ENCODE data around the gene PCLO.
"Not testable (repeated sequence)": the region's sequence is repeated elsewhere in the genome, so short reads cannot be mapped to it uniquely, and the experiment has no call there.

The PCLO gene

DNA sequence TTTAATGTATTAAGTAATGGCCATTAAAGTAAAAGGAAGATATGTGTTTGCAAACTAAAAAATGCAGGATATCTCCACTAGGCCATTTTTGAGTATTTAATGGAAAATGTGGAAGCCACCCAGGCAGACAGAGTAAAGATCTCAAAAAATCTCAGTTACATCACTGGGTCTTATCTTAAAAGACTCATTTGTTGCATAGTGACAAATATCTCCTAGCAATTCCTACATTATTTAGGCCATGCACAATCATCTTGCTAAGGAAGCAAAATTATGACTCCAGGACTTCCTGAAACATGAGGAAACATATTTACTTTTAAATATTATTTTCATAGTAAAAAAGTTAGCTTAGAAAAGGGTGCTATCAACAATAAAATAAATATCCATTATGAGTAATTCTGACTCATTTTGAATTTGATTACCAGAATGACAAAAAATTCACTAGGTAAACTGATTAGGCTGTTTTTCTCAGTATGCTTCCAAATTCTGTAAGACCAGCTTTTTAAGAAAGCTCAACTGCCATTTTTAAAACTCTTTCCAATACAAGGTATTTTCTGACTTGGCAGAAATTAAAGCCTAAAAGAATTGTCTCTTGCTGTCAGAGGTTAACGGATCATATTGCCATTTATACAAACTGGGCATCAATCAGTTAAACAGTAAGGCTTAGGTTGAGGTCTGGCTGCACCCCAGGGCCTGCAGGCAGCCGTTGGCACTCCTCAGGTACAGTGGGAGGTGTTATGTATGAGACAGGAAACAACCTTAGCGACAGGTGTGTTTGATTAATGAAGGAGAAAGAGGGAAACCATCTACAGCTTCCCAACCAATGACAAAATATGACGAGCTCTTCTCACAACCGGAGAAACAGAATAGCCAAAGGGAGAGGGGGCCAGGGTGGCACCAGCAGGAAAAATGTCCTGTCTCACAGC is 31.8 kb downstream of the PCLO start:
- no peak for DNase-seq

DNA sequence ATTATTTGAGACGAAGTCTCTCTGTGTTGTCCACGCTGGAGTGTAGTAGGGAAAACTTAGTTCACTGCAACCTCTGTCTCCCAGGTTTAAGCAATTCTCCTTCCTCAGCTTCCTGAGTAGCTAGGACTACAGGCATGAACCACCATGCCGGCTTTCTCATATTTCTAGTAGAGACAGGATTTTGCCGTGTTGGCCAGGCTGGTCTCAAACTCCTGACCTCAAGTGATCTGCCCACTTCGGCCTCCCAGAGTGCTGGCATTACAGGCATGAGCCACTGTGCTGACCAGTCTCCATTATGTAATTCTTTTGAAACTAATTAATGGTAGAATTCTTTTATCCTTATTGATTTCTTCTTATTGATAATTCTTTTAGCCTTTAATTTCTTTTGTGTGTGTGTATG is 32.5 kb downstream of the PCLO start:
- no peak for DNase-seq

DNA sequence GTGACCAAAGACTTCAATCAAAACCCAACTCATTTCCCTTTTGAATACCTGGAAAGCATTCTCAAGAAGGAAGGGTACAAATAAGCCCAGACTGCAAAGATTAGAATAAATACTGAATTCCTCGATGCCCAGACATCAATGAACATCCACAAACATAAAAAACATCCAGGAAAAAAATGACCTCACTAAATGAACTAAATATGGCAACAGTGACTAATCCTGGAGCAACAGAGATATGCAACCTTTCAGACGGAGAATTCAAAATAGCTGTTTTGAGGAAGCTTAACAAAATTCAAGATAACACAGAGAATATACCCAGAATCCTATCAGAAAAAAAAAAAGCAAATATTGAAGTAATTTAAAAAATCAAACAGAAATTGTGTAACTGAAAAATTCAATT is 43.2 kb downstream of the PCLO start:
- DNase-seq: no peak

DNA sequence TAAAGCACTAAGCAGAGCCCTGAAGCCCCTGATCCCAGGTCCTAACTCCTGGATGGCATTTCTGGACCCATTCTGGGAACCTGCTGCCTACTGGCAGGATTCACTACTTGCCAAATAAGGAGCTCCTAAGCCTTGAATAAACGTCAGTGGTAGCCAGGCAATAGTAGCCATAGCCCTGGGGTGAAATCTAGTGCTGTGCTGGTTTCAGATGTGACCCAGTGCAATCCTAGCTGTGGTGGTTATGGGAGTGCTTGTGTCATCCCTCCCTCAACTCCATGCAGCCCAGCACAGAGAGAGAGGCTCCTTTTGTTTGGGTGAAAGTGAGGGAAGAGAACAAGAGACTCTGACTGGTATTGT is 43.7 kb downstream of the PCLO start:
- no peak for DNase-seq

DNA sequence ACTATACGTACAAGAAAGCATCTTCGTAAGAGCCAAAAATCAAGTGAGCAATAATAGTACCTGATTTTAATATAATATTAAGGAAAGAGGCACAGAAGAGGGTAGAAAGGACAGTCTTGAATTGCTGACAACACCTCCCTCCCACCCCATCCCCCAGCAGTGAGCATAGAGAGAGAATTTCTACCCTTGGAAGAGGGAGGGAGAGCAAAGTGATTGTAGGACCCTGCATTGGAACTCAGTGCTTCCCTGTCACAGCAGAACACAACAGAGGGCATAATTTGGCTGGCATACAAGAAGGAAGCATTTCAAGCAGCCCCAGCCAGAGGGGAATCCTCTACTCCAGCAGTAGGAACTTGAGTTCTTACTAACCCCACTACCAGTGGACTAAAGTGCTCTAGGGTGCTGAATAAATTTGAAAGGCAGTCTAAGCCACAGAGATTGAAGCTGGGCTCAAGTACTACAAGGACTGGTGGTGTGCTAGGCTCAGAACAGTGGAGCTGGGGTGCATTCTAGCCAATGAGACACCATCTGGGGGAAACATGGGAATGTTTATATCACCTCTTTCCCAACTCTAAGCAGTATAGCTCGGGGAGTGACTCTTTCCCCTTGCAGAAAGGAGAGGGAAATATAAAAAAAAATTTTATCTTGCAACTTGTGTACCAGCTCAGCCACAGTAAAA is 44.2 kb downstream of the PCLO start:
- no peak for DNase-seq

DNA sequence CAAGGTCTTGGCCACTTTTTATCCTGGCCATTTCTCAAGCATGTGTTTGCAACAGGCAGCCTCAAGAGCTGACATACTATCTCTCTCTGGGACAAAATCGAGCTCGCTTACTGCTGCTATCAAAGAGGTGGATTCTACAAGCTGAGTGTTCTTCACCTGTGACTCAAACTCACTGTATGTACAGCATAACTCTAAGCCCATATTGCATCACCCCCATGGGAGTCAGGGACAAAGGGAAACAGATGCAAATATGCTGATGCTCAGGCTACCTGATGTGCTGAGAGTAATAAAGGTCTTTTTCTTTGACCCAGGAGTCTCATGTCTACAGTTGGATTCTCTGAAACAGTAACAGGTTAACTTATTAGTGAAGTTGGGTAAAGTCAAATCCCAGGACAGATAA is 45.2 kb downstream of the PCLO start:
- no peak for DNase-seq

DNA sequence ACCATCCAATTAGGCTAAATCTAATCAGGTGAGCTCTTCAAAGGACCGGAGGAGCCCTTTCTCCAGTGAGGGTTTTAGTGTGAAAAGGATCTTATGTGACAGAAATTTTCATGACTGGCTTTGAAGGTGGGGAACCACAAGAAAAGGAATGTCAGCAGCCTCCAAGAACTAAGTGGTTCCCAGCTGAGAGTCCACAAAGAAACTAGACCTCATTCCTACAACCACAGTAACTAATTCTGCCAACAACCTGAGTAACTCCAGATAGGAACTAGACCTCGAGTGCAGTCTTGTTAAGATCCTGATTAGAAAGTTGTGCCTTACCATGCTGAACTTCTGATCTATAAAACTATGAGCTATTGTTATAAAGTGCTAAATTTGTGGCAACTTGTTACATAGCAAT is 51.3 kb downstream of the PCLO start:
- DNase-seq: no peak

DNA sequence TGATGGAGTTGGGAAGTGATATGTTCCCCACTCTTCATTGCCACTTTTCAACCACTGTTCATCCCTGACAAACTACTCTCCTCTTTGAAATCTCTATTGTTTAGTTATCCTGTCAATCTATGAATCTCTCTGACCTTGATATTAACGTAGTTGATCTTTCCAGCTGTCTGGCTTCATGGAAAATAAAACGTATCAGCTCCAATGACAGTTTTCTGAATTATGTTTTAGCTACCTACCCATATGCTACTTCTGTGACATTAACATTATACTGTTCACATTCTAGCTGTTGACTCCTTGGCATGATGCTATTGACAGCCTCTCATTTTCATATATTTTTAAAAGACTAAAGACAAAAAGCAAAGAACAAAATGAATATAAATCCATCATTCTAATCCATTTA is 53.3 kb downstream of the PCLO start:
- no peak for DNase-seq

DNA sequence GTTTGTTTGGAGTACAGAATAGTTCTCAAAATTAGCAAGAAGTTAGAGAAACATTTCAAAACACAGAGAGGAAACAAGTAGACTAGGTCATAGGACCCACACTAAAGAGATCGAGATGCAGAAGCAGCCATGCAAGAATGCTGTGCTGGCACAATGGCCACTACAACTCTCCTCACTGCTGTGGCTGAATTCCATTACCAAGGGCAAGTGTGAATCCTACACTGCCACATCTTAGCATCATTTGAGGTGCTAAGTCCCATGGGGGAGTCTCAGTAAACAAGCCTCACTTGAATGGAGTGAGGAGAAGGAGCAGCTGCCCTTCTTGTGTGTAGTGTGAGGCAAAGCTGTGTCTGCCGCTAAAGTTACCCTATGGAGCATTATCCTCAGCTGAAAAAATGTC is 56.7 kb downstream of the PCLO start:
- no peak for DNase-seq

DNA sequence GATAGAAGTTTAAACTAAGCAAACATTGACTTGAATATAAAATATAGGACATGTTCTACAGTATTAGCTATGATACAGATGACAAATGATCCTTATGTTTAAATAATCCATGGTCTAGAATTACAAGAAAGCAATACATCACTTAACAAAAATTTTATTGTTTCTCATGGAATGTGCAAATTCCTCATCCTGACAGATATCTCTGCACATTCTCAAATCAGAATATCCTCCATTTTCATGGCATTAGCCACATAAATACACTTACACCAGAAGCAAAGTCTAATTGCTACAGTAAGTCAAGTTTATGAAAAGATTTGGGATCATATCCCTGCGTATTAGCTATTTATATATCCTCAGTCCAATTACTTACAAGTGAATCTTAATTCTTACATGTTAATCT is 57.6 kb downstream of the PCLO start:
- DNase-seq: no peak

DNA sequence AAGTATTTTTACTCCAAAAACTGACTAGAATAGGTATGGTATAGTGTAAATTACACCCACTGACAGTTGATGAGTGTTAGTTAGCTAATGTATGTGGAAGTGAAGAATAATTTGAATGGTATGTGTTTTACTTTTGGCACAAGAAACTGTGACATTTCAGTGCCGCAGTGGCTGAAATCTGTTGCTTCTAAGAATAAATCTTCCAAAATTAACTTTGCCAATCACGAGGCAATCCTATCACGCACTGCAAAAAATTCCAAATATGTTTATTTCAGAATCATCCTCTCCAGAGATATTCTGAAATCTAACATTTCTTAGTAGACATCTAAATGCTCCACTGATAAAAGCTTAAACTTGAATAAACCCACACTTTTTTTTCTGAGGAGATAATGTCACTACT is 61.2 kb downstream of the PCLO start:
- DNase-seq: no peak

DNA sequence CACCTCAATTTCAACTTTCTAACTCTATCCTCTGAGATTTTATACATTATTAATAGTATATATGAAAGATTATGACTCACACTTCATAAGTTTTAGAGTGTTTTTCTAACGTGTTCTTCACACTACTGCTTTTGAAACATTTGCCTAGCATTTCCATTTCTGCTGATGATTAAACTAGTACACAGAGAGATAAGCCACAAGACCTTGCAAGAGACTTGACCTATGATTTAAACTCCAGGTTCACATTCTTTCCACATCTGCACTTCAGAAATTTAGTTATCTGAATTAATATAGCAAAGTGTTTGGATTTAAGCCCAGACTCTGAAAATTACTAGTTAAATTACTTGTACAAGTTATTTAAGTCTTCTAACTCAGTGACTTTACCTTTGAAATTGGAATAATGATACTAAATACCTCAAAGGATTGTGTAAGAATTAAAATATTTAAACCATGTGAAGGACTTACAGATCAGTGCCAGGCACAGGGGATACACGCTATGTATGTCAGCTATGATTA is 66.6 kb downstream of the PCLO start:
- DNase-seq: no peak

DNA sequence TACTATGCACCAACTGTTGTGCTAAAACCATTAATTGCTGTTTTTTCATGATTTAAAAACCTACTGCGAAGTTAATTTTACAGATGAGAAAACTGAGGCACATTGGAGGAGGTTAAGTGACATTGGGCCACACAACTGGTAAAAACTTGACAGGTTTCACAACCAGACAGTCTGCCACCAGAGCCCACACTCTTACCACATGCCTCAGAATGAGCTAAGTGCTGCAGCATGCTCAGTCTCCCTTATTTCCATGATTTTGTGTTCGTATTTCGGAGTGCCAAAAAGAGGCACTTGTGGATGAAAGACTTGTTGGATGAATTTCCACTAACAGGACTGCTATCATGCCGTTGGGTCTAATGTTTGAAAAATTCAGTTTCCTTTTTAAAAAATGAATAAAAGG is 77.4 kb downstream of the PCLO start:
- no peak for DNase-seq

DNA sequence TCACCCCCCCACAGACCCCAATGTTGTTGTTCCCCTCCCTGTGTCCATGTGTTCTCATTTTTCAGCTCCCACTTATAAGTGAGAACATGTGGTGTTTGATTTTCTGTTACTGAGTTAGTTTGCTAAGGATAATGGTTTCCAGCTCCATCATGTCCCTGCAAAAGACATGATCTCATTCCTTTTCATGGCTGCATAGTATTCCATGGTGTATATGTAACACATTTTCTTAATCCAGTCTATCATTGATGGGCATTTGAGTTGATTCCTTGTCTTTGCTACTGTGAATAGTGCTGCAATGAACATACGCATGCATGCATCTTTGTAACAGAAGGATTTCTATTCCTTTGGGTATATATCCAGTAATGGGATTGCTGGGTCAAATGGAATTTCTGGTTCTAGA is 82.8 kb downstream of the PCLO start:
- not testable (repeated sequence) for DNase-seq

DNA sequence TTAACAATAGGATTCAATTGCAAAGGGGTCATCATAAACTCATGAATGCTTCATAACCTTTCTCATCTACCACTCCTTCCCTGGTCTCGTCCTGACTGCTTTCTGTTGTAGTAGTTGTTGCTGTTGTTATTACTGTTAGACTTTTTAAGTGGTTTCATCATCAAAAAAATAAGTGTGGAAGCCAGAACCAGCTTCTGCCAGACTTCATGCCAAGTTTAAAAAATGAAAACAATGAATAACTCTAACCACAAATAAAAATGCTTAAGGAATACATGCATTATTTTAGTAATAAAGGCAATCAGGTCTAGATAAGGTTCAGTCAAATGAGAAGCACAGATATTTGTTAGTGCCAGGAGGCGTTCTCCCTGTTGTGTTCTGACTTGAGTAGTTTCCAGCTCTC is 85.4 kb downstream of the PCLO start:
- no peak for DNase-seq

DNA sequence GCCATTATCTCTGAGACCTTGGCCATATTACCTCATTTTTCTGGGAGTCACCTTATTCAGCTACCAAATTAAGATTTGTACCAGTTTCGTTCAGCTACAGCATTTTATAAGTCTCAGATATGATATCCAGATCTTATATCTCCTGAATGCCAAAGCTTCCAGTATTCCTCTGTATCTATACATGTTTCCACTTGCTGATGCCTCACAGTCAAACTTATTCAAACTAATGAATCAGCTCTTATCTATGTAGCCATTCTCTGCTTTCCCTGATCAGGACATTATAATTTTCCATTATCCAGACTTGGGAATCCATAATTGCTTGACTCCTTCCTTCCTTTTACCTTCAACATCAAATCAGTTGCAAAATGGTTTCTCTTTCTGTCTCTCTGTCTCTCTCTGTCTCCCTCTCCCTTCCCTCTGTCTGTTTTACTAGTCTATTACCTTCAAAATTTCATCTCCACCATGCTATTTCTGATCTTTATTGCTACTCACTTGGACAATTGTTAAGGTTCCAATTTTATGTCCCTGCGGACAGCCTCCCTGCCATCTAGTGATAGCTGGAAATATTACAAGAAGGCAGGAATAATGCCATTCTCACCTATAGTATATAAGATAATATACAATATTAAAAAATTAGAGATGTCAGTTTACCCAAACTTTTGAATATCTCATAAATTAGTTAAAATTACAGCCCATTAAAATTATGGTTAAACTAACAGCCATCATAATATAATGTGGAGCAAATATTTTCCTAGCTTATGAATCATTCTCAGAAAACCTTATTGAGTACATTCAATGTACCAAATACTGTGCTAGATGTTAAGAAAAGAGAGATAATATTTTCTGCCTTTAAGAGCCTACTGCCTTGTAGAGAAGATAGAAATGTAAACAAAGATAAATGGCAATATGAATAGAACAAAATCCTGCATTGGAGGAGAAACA is 89.8 kb downstream of the PCLO start:
- DNase-seq: no peak

DNA sequence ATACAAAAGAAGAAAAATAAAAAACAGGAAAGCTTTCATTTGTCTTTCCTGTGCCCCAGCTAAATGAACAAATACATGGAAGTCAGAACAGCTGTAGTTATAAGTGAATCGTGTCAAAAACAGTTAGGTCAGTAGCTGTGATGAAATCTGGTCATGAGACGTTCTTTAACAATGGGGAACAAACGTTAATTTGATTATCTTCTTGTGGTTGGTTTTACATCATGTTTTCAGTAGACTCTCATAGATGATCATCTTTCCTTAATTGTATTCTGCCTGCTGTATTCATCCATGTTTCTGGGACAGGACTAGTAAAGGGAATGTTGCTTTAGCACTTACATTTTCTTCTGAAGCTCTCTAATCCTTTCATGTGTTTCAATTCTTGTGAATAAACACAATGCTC is 97.0 kb downstream of the PCLO start:
- no peak for DNase-seq

DNA sequence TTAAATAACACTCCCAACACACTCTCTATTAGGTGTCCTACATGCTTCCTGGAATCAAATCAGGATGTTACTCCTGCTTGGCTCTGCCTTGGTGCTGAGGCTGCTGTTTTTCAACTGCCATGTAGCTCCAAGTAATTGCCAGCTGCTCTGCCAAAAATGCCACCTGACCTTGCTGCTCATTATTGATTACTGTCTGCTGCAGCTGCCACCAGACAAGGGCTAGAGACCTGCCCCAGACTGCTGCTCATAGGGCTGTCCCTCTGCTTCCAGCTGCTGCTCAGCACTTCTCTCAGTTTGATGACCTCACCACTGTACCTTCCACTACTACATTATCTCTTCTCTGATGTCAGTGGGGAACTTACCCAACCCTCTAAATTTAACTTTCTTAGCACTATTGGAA is 102.5 kb downstream of the PCLO start:
- DNase-seq: no peak

DNA sequence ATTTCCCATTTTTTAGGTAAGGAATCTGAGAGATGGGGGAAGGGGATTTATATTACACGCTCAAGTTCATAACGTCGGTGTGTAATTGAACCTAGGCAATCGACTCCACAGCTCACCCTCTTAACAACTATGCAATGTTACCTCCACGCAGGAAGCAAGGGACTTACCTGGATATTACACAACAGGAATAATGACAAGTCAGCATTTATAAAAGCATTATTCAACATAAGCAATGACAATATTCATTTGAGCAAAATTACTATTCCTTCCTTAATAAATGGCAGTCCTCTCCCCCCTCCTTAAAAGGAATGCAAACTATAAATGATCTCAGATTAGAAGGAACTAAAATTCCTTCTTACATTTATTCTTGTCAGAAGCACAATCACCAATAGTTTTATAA is 104.0 kb downstream of the PCLO start:
- DNase-seq: no peak

DNA sequence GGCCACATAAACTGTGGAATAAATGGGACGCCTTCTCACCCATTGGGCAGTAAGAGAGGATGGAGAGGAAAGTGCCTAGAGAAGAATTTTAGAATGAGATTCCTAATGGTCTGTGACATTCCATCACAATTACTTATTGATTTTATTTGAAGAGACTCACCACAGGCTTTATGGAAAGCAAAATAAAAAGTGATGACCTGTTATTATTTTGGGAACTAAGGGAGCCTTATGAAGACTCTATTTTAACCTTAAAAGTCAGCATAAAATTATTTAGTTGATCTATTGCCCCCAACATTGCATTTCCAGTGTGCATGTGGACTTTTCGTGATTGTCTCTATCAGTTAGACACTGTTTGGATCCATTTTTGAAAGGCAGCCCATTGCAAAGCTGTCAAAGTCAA is 107.5 kb downstream of the PCLO start:
- no peak for DNase-seq

DNA sequence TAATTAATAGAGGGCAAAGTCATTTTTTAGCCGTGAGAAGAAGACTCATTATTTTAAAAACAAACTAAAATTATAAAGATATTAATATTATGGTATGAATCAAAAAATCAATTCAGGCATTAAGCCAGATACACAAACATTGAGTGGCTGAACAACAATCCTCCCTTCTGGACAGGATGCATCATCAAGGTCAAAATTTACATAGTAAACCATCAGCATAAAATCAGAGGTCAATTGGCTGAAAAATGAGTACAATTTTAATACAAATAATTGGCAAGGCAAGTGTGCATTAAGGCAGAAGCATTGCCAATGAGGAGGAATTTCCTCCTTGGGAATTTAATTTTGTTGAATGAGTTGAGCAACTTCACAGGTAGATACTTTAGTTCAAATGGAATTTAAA is 108.2 kb downstream of the PCLO start:
- no peak for DNase-seq

DNA sequence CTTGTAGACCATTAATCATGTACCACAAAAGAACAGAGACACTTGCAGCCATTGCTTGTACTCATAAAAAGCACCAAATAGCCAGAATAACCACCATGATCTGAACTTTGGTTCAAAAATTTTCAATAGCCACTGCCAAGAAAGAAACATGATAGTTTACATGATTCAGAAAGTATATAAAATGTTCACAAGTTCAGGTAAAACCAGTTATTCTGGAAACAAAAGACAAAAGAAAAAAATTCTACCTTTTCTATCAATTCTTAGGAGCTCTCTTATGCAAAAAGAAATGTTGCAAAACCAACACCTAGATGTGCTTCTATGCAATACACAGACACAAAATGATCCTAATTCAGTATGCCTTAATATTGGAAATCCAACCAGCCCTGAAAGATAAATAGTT is 108.7 kb downstream of the PCLO start:
- DNase-seq: no peak

DNA sequence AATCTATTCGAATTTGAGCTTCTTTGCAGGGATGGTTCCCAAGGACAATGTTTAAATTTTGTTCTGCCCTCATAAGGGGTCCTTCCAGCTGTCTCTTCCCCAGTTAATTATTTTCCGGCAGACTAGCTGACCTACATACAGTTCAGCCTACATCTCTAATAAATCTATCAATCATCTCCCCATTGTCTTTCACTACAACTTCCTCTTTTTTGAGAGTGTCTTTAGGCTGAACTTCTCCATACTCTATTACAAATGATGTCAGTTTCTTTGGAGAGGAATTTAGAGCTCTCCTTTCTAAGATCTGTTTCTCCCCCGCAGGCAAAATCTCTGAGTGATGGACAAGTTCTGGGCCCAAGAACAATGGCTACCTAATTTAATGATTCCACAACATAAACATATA is 122.2 kb downstream of the PCLO start:
- no peak for DNase-seq

Measured in stimulated activated CD4-positive, alpha-beta T cell treated with anti-CD3 and anti-CD28 coated beads, Interleukin-2, amount 100 ng/mL, for 48 hours (primary cell).